Stimulated activated CD4-positive, alpha-beta T cell treated with anti-CD3 and anti-CD28 coated beads, Interleukin-4, amount 100 ng/mL, for 1 hour (primary cell): ENCODE results near the gene ATP10A.

Source experiments
- DNase-seq: peaks from one replicate; pipeline ENCODE4 v3.0.0-alpha.2; 2020

Gene ATP10A

GRCh38 chr15:25695875-25696760 is 167.0 kb downstream of the ATP10A start:
- DNase-seq: no peak

GRCh38 chr15:25694823-25695312 is 168.3 kb downstream of the ATP10A start:
- DNase-seq: no peak

- DNase-seq: no peak
Measured at GRCh38 chr15:25694239-25694584, 168.9 kb downstream of the ATP10A start.

- DNase-seq: peak; percentile 44
Measured at GRCh38 chr15:25693321-25694238, 169.5 kb downstream of the ATP10A start.

- no peak for DNase-seq
Measured at GRCh38 chr15:25691544-25692430, 171.3 kb downstream of the ATP10A start.

- no peak for DNase-seq
Measured at GRCh38 chr15:25690673-25691543, 172.2 kb downstream of the ATP10A start.

- no peak for DNase-seq
Measured at GRCh38 chr15:25689592-25689991, 173.5 kb downstream of the ATP10A start.

GRCh38 chr15:25688166-25688565 is 175.0 kb downstream of the ATP10A start:
- no peak for DNase-seq

GRCh38 chr15:25687689-25688088 is 175.4 kb downstream of the ATP10A start:
- DNase-seq: no peak

- DNase-seq: no peak
Measured at GRCh38 chr15:25687276-25687675, 175.9 kb downstream of the ATP10A start.

- no peak for DNase-seq
Measured at GRCh38 chr15:25686780-25687179, 176.3 kb downstream of the ATP10A start.

- no peak for DNase-seq
Measured at GRCh38 chr15:25684521-25685431, 178.4 kb downstream of the ATP10A start.

GRCh38 chr15:25683911-25684310 is 179.2 kb downstream of the ATP10A start:
- no peak for DNase-seq

- no peak for DNase-seq
Measured at GRCh38 chr15:25683415-25683814, 179.7 kb downstream of the ATP10A start.

- DNase-seq: no peak
Measured at GRCh38 chr15:25682340-25682739, 180.8 kb downstream of the ATP10A start.

GRCh38 chr15:25680686-25681025 is 182.5 kb downstream of the ATP10A start:
- DNase-seq: no peak

GRCh38 chr15:25679964-25680685 is 183.0 kb downstream of the ATP10A start:
- DNase-seq: no peak

GRCh38 chr15:25679492-25679891 is 183.6 kb downstream of the ATP10A start:
- DNase-seq: no peak

- no peak for DNase-seq
Measured at GRCh38 chr15:25678500-25678855, 184.6 kb downstream of the ATP10A start.
